Activated T-cell treated with anti-CD3 and anti-CD28 coated beads, Interleukin-2, amount 50 U/mL, for 72 hours (primary cell): ENCODE data around the gene CLDN5. TPM values are rescaled to one million over a fixed set of nuclear protein-coding genes. Genes with fewer than 3 reads are reported as not detected.

Experiments used
- ATAC-seq, 2 donors: fragments of 150-1000 bp; cut with Tn5 transposase; replicated peaks in 1 of 2; 2 replicates each; pipeline ENCODE4 v1.10.0; 2021; ENCODE audit warnings: moderate library complexity in 2 of 2, mild to moderate bottlenecking in 1 of 2
- DNase-seq, 2 donors: peaks; one replicate each; pipeline ENCODE4 v3.0.0; 2021 to 2022; ENCODE audit warnings: mixed read lengths in 1 of 2
- H3K27ac Mint-ChIP-seq: one replicate; pipeline ENCODE4 v1.8.0; 2022; ENCODE audit warnings: mild to moderate bottlenecking, moderate library complexity, mixed read lengths
- H3K27me3 Mint-ChIP-seq: one replicate; pipeline ENCODE4 v1.8.0; 2022; ENCODE audit warnings: low read depth, mixed read lengths
- H3K36me3 Mint-ChIP-seq, 2 donors: one replicate each; pipeline ENCODE4 v1.8.0; 2022; ENCODE audit warnings: mixed read lengths in 2 of 2, mild to moderate bottlenecking in 1 of 2; ENCODE audit not compliant: insufficient read depth in 2 of 2
- H3K4me1 Mint-ChIP-seq: one replicate; pipeline ENCODE4 v1.8.0; 2022; ENCODE audit warnings: low read depth, mixed read lengths
- H3K4me3 Mint-ChIP-seq, 2 donors: one replicate each; pipeline ENCODE4 v1.8.0; 2022; ENCODE audit warnings: mild to moderate bottlenecking in 2 of 2, mixed read lengths in 2 of 2, moderate library complexity in 2 of 2
- H3K9me3 Mint-ChIP-seq, 2 donors: one replicate each; pipeline ENCODE4 v1.8.0; 2022; ENCODE audit warnings: mixed read lengths in 2 of 2
- total RNA-seq, 2 donors: library from RNA; stranded (reverse); gene quantifications; one replicate each; pipeline ENCODE4 v1.2.3, GENCODE V29; 2022

CLDN5 gene
- total RNA-seq, 2 donors from 2014 or later: 0.30 to 0.36 TPM

DNA sequence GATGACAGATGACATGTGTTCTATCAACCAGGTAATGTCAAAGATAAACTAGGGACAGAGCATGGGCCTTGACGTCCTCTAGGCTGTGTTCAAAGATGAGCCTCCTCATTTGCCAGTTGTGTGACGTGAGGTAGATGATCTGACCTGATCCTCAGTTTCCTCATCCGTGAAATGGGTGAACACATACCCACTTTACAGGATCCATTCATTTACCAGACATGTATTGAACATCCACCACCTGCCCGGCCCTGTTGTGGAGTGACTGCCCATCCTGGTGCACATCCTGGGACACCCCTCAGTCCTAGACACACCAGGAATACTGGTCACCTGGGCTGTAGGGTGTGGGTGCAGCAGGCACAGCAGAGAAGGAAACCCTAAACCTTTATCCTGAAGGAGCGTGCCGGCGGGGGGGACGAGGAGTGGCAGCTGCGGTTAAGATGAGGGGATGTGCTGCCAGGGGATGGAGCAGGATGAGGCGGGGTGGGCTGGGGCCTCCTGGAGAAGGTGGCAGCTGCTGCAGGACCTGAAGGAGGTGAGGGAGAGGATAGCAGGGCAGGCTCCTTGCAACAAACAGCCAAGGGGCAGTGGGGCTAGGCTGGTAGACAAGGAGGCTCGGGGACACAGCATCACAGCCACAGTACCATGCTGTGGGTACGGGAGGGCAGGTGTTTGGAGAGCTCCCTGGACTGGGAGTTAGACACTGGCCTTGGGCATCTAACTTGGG, 8.4 kb downstream of the CLDN5 start:
- H3K4me1 Mint-ChIP-seq: no peaks in the 10 kb centered on the region
- DNase-seq: no peak
- H3K4me3 Mint-ChIP-seq: no peak overlapping the region
- H3K27ac Mint-ChIP-seq: no peak overlapping the region
- peaks cover 15 to 48% of the 10 kb centered on the region in 2 donors for H3K36me3 Mint-ChIP-seq
- H3K27me3 Mint-ChIP-seq: no peaks in the 10 kb centered on the region
- H3K9me3 Mint-ChIP-seq: peaks cover 0 to 2% of the 10 kb centered on the region in 2 donors
- ATAC-seq: no peak

DNA sequence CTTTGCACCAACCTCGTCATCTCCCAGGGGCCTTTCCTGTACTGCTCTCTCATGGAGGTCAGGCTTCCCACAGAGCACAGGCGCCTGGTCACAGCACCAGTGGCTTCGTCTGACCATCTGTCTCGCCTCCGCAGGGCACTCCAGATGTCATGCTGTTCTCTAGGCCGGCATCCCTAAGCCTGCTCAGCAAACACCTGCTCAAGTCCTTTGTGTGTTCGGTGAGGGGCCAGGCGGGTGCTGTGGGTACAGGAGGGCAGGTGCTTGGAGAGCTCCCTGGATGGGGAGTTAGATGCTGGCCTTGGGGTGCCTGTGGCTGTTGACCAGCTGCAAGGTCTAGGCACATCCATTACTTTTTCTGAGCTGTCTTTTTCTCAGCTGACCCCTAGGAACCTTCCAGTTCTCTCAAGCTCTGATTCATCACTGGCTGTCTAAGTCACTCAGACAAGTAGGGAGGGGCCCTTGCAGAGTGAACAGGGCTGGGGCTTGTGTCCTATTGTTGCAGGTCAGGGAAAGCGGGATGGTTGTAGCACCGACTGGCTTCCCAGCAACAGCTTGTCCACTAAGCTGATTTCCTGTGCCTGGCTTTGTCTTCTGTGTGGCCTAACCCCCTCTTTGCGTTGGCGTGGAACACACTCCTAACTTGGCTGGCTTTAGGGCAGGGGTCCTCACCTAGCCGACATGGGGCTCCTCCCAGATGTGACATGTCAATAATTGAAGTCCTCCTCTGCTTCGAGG, 9.2 kb downstream of the CLDN5 start:
- peaks cover 15 to 52% of the 10 kb centered on the region in 2 donors for H3K36me3 Mint-ChIP-seq
- H3K4me3 Mint-ChIP-seq: no peak overlapping the region
- no peak overlapping the region for H3K27ac Mint-ChIP-seq
- DNase-seq (no peak), ATAC-seq (no peak)
- H3K4me1 Mint-ChIP-seq: no peaks in the 10 kb centered on the region
- no peaks in the 10 kb centered on the region for H3K27me3 Mint-ChIP-seq
- peaks cover 0 to 2% of the 10 kb centered on the region in 2 donors for H3K9me3 Mint-ChIP-seq

DNA sequence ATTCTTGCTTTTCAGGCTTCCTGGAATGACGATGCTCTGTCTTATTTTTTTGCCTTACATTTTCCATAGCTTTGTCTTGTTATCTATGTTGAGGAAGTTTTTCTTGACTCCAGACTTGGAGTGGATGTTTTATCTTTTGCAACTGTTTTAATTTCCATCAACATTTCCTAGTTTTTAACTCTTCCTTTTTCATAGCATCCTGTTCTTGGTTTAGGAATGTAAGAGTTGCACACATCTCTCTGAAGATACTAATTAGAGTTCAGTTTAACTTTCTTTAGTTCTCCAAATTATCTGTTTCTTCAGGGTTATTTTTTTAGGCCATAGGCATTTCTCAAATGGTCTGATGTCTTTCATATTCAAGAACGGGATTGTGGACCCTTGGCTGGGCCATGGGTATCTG, 10.4 kb downstream of the CLDN5 start:
- H3K4me3 Mint-ChIP-seq: no peak overlapping the region
- ATAC-seq (no peak), DNase-seq (no peak)
- H3K4me1 Mint-ChIP-seq: no peaks in the 10 kb centered on the region
- no peak overlapping the region for H3K27ac Mint-ChIP-seq
- peaks cover 19 to 61% of the 10 kb centered on the region in 2 donors for H3K36me3 Mint-ChIP-seq
- peaks cover 0 to 2% of the 10 kb centered on the region in 2 donors for H3K9me3 Mint-ChIP-seq
- no peaks in the 10 kb centered on the region for H3K27me3 Mint-ChIP-seq

DNA sequence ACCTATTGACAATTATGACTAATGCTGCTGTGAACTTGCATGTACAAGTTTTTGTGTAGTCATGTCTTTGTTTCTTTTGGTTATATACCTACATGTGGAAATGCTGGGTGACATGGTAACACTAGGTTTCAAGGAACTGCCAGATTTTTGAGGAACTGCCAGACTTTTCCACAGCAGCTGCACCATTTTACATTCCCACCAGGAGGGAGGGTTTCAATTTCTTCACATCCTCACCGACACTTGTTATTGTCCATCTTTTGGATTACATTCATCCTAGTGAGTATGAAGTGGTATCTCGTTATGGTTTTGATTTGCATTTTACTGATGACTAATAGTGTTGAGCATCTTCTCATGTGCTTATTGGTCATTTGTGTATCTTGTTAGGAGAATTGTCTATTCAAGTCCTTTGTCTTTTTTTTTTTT, 13.3 kb downstream of the CLDN5 start:
- DNase-seq: no peak

DNA sequence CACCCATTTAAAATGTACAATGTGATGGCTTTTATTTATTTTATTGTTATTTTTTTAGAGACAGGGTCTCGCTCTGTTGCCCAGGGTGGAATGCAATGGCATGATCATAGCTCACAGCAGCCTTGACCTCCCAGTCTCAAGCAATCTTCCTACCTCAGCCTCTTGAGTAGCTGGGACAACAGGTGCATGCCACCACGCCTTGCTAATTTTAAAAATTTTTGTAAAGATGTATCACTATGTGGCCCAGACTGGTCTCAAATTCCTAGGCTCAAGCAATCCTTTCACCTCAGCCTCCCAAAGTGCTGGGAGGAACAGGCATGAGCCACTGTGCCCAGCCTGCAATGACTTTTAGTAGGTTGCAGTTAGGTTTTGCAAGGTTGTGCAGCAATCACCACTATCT, 14.3 kb downstream of the CLDN5 start:
- peaks cover 0 to 2% of the 10 kb centered on the region in 2 donors for H3K9me3 Mint-ChIP-seq
- H3K4me1 Mint-ChIP-seq: peaks cover 3% of the 10 kb centered on the region
- DNase-seq (no peak), ATAC-seq (no peak)
- H3K27me3 Mint-ChIP-seq: no peaks in the 10 kb centered on the region
- H3K4me3 Mint-ChIP-seq: no peak overlapping the region
- H3K36me3 Mint-ChIP-seq: peaks cover 24 to 59% of the 10 kb centered on the region in 2 donors
- no peak overlapping the region for H3K27ac Mint-ChIP-seq

More for the DNA sequence above, 13.3 kb downstream of the CLDN5 start:
- H3K9me3 Mint-ChIP-seq: peaks cover 0 to 2% of the 10 kb centered on the region in 2 donors
- no peaks in the 10 kb centered on the region for H3K4me1 Mint-ChIP-seq
- no peak overlapping the region for H3K27ac Mint-ChIP-seq
- H3K4me3 Mint-ChIP-seq: no peak overlapping the region
- H3K36me3 Mint-ChIP-seq: peaks cover 19 to 58% of the 10 kb centered on the region in 2 donors
- H3K27me3 Mint-ChIP-seq: no peaks in the 10 kb centered on the region
- no peak for ATAC-seq

DNA sequence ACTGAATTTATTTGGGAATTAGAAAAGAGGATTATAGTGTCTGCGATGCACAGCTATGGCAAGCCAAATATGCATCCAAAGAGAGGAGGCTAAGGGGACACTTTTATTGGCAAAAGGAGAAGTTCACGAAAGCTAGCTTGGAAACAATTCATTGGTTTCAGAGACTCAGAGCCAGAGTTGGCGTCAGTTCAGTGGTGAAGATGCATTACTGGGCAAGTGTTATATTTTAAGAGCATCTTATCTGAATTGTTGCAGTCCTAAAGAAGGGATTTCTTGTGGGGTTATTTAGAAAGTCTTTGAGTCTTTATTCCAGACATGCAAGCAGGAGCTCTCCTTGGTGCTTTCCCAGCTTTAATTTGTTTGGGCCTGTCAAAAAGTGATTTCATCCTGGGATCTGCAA, 15.0 kb downstream of the CLDN5 start:
- Mint-ChIP-seq H3K4me3 (no peak overlapping the region), H3K27me3 (no peaks in the 10 kb centered on the region), H3K9me3 (peaks cover 0 to 2% of the 10 kb centered on the region in 2 donors), H3K27ac (no peak overlapping the region), H3K4me1 (peaks cover 10% of the 10 kb centered on the region), H3K36me3 (peaks cover 24 to 54% of the 10 kb centered on the region in 2 donors)
- DNase-seq (no peak), ATAC-seq (no peak)

DNA sequence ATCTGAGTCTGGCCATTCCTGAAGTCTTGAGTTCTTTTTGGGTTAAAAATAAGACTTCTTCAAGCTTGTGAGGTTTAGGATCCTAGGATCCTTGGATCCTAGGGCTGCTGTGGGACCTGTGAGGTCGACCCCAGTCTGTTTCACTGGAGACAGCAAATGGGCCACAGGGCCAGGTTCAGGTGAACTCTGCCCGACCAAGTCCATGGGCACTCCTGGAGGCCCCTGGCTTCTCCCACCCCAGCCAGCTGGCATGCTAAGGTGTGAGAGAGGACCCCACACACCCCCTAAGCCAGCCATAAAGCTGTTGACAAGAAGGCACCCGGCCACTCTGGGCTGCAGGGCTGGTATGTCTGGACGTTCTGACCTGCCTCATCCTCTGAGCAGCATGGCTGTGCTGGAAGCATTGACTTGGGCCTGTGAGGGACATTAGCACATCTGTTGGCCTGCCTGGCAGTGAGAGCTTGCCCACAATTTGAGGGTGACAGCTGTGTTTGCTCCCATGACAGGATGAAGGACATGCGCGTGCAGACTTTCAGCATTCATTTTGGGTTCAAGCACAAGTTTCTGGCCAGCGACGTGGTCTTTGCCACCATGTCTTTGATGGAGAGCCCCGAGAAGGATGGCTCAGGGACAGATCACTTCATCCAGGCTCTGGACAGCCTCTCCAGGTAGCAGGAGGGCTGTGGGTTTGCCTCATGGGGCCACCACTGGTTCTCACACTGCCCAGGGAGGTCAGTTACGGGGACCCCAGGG, 16.0 kb downstream of the CLDN5 start:
- H3K36me3 Mint-ChIP-seq: peaks cover 16 to 44% of the 10 kb centered on the region in 2 donors
- no peak for DNase-seq
- no peak overlapping the region for H3K4me3 Mint-ChIP-seq
- H3K27me3 Mint-ChIP-seq: no peaks in the 10 kb centered on the region
- no peaks in the 10 kb centered on the region for H3K9me3 Mint-ChIP-seq
- peak in 1 of 2 donors; percentile 7 for ATAC-seq
- peaks cover 16% of the 10 kb centered on the region for H3K4me1 Mint-ChIP-seq
- no peak overlapping the region for H3K27ac Mint-ChIP-seq

DNA sequence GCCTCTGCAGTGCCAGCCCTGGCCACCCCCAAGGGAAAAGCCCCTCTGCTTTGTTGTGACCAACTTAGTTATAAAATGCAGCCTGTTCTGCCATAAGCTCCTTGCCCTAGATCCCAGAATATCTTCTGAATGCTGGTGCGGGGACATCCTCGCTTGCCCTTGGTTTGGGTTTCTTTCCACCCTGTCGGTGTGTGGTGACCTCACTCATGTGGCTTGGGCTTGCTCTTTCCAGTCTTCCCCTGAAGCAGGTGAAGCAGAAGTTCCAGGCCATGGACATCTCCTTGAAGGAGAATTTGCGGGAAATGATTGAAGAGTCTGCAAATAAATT, 16.7 kb downstream of the CLDN5 start:
- Mint-ChIP-seq H3K27me3 (no peaks in the 10 kb centered on the region), H3K4me1 (peaks cover 16% of the 10 kb centered on the region), H3K9me3 (no peaks in the 10 kb centered on the region), H3K36me3 (peaks cover 16 to 39% of the 10 kb centered on the region in 2 donors), H3K4me3 (no peak overlapping the region), H3K27ac (no peak overlapping the region)
- no peak for ATAC-seq
- no peak for DNase-seq

DNA sequence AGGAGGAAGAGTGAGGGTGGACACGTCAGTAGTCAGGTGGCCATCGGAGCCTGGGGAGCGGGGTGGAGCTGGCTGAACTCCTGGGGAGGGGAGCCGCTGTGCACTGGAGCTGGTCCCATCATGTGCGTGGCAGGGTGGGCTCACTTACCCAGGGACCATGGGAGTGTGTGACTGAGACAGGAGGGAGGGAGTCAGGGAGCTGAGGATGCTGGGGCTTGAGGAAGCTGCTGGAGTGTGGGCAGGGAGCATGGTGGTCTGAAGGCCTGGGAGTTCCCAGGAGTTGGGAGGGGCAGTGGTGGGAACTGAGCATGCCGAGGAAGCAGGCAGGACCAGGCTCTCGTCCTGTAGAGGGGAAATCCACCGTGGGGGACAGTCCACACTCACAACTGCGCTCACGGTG, 18.0 kb downstream of the CLDN5 start:
- no peak for ATAC-seq
- peaks cover 16% of the 10 kb centered on the region for H3K4me1 Mint-ChIP-seq
- H3K27me3 Mint-ChIP-seq: no peaks in the 10 kb centered on the region
- H3K9me3 Mint-ChIP-seq: no peaks in the 10 kb centered on the region
- no peak overlapping the region for H3K27ac Mint-ChIP-seq
- no peak overlapping the region for H3K4me3 Mint-ChIP-seq
- DNase-seq: no peak
- H3K36me3 Mint-ChIP-seq: peaks cover 11 to 31% of the 10 kb centered on the region in 2 donors

DNA sequence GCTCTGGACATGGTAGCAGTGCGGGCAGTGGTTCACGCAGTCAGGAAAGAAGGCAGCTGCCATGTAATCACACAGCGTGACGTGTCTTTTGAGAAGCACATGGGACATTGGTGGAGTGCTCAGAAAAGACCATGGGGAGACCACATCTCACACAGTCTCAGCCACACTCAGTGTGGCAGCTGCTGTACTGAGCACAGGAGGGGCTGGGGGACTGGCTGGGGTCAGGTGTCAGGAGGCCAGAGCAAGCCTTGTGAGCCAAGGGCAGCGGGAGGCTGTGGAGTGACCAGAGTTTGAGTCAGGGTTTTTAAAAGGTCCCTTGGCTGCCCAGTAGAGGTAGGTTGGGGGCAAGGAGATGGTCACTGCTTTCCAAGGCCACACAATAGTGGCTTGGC, 18.5 kb downstream of the CLDN5 start:
- H3K36me3 Mint-ChIP-seq: peaks cover 11 to 26% of the 10 kb centered on the region in 2 donors

DNA sequence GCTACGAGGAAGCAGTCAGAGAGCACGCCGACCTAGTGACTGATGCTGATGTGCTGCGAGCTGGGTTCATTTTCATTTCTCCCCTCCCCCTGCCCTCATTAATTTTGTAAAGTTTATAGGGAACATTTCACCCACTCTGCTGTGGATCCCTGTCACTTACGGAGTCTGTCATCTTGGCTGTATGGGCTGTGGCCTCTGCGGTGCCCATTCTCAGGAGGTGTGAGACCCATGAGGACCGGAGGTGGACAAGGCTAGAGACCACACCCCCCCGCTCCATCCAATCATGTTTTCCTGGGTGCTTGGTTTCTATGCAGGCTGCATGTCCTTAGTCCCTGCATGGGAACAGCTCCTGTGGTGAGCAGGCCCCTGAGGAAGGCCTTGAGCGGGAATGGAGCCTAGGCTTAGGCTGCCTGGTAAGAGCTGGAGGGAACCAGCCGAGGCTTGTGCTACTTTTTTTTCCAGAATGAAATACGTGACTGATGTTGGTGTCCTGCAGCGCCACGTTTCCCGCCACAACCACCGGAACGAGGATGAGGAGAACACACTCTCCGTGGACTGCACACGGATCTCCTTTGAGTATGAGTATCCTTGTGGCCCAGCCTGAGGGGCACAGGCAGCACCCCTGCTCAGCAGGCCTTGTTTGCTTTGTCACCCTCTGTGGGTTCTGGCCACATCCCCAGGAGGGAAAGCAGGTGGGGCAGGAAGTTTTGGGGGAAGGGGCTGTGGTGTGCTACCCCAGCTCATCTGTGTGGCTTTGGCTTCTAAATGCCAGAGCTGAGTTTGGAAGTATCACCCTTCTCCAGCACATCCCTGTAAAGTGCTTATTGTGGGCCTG, 19.1 kb downstream of the CLDN5 start:
- H3K4me3 Mint-ChIP-seq: no peak overlapping the region
- H3K9me3 Mint-ChIP-seq: no peaks in the 10 kb centered on the region
- DNase-seq: no peak
- peaks cover 16% of the 10 kb centered on the region for H3K4me1 Mint-ChIP-seq
- H3K36me3 Mint-ChIP-seq: peaks cover 11 to 24% of the 10 kb centered on the region in 2 donors
- ATAC-seq: peak in 1 of 2 donors; percentile 9
- no peaks in the 10 kb centered on the region for H3K27me3 Mint-ChIP-seq
- no peak overlapping the region for H3K27ac Mint-ChIP-seq

More for the DNA sequence above, 18.5 kb downstream of the CLDN5 start:
- DNase-seq (no peak), ATAC-seq (no peak)
- no peak overlapping the region for H3K27ac Mint-ChIP-seq
- no peak overlapping the region for H3K4me3 Mint-ChIP-seq
- H3K27me3 Mint-ChIP-seq: no peaks in the 10 kb centered on the region
- no peaks in the 10 kb centered on the region for H3K9me3 Mint-ChIP-seq
- peaks cover 16% of the 10 kb centered on the region for H3K4me1 Mint-ChIP-seq

DNA sequence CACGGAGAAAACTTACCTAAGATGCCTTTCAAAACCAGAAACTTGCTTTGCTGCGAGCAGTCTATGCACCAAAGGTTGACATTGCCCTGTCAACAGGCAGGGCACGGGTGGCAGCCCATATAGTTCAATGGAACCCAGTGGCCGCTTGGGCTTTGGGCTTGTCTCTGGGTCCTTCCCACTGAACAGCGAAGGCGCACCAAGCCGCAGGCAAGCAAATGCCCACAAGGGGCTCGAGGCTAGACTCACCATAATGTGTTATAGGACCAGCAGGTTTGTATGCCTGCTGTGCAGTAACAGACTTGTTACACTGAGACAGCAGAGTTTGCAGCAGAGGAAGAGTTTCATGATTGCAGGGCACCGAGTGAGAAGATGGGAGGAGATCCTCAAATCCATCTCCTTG, 20.3 kb downstream of the CLDN5 start:
- H3K4me1 Mint-ChIP-seq: peaks cover 16% of the 10 kb centered on the region
- peaks cover 6 to 17% of the 10 kb centered on the region in 2 donors for H3K36me3 Mint-ChIP-seq
- no peak overlapping the region for H3K4me3 Mint-ChIP-seq
- no peak overlapping the region for H3K27ac Mint-ChIP-seq
- no peaks in the 10 kb centered on the region for H3K27me3 Mint-ChIP-seq
- no peaks in the 10 kb centered on the region for H3K9me3 Mint-ChIP-seq
- no peak for DNase-seq
- ATAC-seq: no peak
